Activated CD8-positive, alpha-beta memory T cell treated with anti-CD3 and anti-CD28 coated beads, Interleukin-2, amount 50 U/mL, for 24 hours (primary cell): ENCODE measurements around the gene FZD1.
"Not testable (repeated sequence)": the region's sequence is repeated elsewhere in the genome, so short reads cannot be mapped to it uniquely, and the experiment has no call there.

Experiments used
- DNase-seq: peaks from one replicate; pipeline ENCODE4 v3.0.0-alpha.2; 2020; ENCODE audit errors: extremely low read depth

FZD1 gene

GRCh38 chr7:91297939-91298338 is 33.7 kb downstream of the FZD1 start:
- DNase-seq = no peak

- DNase-seq = no peak
Observed at GRCh38 chr7:91299952-91300775, 35.9 kb downstream of the FZD1 start.

- DNase-seq = no peak
Observed at GRCh38 chr7:91302794-91303193, 38.6 kb downstream of the FZD1 start.

GRCh38 chr7:91306266-91306665 is 42.0 kb downstream of the FZD1 start:
- no peak for DNase-seq

GRCh38 chr7:91307467-91307866 is 43.2 kb downstream of the FZD1 start:
- DNase-seq = no peak

- DNase-seq = not testable (repeated sequence)
Observed at GRCh38 chr7:91308191-91308590, 44.0 kb downstream of the FZD1 start.

- DNase-seq = no peak
Observed at GRCh38 chr7:91310830-91311460, 46.7 kb downstream of the FZD1 start.

- DNase-seq = no peak
Observed at GRCh38 chr7:91311839-91312238, 47.6 kb downstream of the FZD1 start.

GRCh38 chr7:91313113-91313512 is 48.9 kb downstream of the FZD1 start:
- DNase-seq = no peak

- DNase-seq = no peak
Observed at GRCh38 chr7:91314591-91315323, 50.5 kb downstream of the FZD1 start.

GRCh38 chr7:91316426-91316825 is 52.2 kb downstream of the FZD1 start:
- no peak for DNase-seq

GRCh38 chr7:91319351-91319750 is 55.1 kb downstream of the FZD1 start:
- DNase-seq = no peak

GRCh38 chr7:91320366-91321078 is 56.3 kb downstream of the FZD1 start:
- no peak for DNase-seq
